Urinary bladder (tissue), 4 donors: ENCODE measurements around the gene AWAT2. TPM values are rescaled to one million over a fixed set of nuclear protein-coding genes. Genes with fewer than 3 reads are reported as not detected.

Source experiments
- DNase-seq: peaks from one replicate; pipeline ENCODE4 v3.0.0-alpha.2; 2015; ENCODE audit errors: extremely low spot score
- H3K27ac ChIP-seq: one replicate; pipeline ENCODE4 v1.5.1; 2013; ENCODE audit warnings: low read depth, mild to moderate bottlenecking, moderate library complexity
- H3K36me3 ChIP-seq: one replicate; pipeline ENCODE4 v1.6.1; 2013; ENCODE audit warnings: mild to moderate bottlenecking, moderate library complexity; ENCODE audit not compliant: insufficient read depth
- H3K4me1 ChIP-seq: one replicate; pipeline ENCODE4 v1.6.1; 2013; ENCODE audit warnings: mild to moderate bottlenecking, moderate library complexity; ENCODE audit not compliant: insufficient read depth
- H3K4me3 ChIP-seq: one replicate; pipeline ENCODE4 v1.5.1; 2013; ENCODE audit warnings: low read depth, low read length
- WGBS: extraction: QIAGEN DNeasy Blood & Tissue Kit; methylation state at CpG from one replicate; pipeline ENCODE4 v1.1.7; 2013; 5-methylcytosine and 5-hydroxymethylcytosine counted together
- polyA plus RNA-seq: library from polyadenylated mRNA; stranded (reverse); fragments of 200-250 nt; gene quantifications from one replicate; pipeline ENCODE4 v1.2.3, GENCODE V29; 2013
- total RNA-seq: library from RNA; depleted of rRNA; stranded (reverse); fragments of >200 nt; gene quantifications from one replicate; pipeline ENCODE4 v1.2.3, GENCODE V29; 2014
- donor health status: healthy with polysubstance abuse.
- donor health status: healthy.

AWAT2 gene
- total and polyA plus RNA-seq, 2 donors, result not detected

DNA sequence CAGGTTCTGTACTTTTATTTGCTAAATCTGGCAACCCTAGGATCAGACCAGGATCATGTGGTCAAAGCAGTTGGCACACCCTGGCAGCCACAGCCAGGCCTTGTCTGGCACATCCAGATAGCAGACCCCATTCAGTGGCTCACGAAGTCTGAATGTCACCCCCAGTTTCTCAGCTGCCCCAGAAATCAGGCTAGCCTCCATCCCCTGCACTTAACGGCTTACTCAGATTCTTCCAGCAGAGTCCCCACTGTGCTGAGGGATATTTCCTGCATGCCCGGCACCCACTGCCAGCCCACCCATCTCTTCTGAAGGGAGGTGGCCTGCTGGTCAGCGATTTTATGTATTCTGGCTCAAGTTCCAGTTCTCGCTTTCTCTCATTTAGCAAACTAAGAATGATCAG is 4.7 kb upstream of the AWAT2 start:
- WGBS, result 87% methylated on average over 5 of the region's 5 CpGs
- no peak for DNase-seq
- Histone ChIP-seq H3K36me3 (no peaks in the 10 kb centered on the region), H3K4me1 (no peaks in the 10 kb centered on the region), H3K4me3 (no peak overlapping the region), H3K27ac (no peak overlapping the region)

GRCh38 chrX:70052895-70053615 is 3.3 kb upstream of the AWAT2 start:
- Histone ChIP-seq H3K36me3 (no peaks in the 10 kb centered on the region), H3K4me3 (no peak overlapping the region), H3K27ac (no peak overlapping the region), H3K4me1 (no peaks in the 10 kb centered on the region)
- DNase-seq, result no peak
- WGBS, result 71% methylated on average over 11 of the region's 11 CpGs

DNA sequence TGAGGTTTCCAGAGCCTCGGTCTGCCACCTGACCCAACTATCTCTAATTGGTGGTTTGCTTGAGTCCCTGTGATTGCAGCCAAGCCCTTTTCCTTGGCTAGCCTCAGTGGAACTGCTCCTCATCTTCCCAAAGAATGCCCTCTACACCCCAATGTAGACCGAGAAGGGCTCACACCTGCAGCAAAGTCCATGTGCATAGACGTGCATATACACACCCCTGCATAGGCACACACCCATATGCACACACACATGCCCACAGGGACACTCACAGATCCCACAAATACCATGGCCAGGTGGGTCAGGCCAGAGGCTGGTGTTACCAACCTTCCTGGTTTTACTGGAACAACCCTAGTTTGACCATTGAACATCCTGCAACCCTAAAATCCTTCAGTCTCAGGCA is 332 bp downstream of the AWAT2 start:
- Histone ChIP-seq H3K4me3 (no peak overlapping the region), H3K36me3 (no peaks in the 10 kb centered on the region), H3K4me1 (no peaks in the 10 kb centered on the region), H3K27ac (no peak overlapping the region)
- DNase-seq, result no peak
- WGBS, result 95% methylated on average over 3 of the region's 3 CpGs

DNA sequence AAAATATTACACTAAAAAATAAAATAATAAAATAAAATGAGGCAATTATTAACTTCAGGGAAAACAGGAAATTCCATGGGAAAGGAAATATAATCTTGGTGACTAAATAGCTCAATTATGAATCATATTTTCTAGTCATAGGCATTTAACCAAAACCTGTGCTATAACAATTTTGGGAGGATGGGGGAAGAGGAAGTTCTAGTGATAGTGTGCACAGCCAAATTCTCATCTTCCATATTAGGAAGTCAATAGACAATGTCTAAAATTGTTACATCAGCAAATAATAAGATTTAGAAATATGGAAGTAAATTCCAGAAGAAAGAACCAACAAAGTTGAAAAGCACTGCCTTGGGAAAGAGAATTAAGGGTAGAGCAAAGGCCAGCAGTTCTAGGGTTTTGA is 2.8 kb downstream of the AWAT2 start:
- Histone ChIP-seq H3K27ac (no peak overlapping the region), H3K4me3 (no peak overlapping the region), H3K36me3 (no peaks in the 10 kb centered on the region), H3K4me1 (no peaks in the 10 kb centered on the region)
- no peak for DNase-seq

DNA sequence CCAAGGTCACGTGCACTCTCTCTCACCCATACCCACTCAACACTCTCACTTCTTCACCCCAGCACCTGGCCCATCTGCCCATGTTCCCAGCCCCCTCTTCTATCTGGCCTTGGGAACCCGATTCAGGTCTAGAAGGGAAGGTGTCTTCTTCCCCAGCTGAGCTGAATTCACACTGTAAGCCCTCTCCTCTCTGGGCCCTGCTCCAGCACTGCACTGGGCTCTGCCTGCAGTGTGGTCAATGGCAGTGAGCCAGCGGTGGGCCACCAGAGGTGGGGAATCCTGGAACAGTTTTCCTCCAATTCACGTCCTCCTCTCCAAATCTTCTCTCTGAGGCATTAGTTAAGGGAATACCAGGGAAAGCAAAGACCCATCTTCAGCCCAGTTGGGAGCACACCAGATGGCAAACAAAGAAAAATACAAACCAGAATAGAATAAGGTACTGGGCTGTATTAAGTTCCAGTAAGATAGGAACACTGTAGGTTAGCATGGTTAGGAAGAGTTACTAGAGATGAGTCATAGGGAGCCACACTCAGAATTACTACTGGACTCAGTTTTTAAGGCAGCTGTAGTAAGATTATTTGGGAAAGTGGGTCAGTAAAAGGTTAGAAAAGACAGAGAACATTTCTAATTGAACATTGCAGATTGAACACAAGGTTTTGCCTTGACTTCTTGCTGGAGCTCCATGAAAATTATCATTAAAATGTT is 5.0 kb downstream of the AWAT2 start:
- peaks cover 2% of the 10 kb centered on the region for H3K4me1 ChIP-seq
- no peak for DNase-seq
- no peak overlapping the region for H3K4me3 ChIP-seq
- no peaks in the 10 kb centered on the region for H3K36me3 ChIP-seq
- WGBS, result 88% methylated on average over 4 of the region's 4 CpGs
- no peak overlapping the region for H3K27ac ChIP-seq

DNA sequence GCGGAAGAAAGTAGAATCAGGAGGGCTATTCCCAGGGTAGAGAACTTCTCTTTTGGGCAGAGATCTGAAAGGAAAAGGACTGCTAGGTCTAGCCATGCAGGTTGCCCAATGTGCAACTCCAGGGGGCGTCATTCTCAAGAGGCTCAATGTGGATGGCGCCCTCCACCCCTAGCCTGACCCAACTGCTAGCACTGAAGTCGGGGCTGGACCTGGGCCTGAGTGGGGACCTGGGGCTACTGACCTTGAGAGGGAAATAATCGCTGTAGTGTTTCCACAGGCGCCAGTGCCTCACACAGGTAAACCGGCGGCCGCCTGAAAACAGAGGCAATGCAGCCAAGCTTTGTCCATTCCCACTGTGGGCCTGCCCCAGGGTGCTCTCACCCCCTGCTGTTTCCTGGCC is 6.1 kb downstream of the AWAT2 start:
- WGBS, result 96% methylated on average over 9 of the region's 9 CpGs
- H3K36me3 ChIP-seq, result no peaks in the 10 kb centered on the region
- no peak overlapping the region for H3K4me3 ChIP-seq
- peaks cover 2% of the 10 kb centered on the region for H3K4me1 ChIP-seq
- H3K27ac ChIP-seq, result no peak overlapping the region
- DNase-seq, result no peak

DNA sequence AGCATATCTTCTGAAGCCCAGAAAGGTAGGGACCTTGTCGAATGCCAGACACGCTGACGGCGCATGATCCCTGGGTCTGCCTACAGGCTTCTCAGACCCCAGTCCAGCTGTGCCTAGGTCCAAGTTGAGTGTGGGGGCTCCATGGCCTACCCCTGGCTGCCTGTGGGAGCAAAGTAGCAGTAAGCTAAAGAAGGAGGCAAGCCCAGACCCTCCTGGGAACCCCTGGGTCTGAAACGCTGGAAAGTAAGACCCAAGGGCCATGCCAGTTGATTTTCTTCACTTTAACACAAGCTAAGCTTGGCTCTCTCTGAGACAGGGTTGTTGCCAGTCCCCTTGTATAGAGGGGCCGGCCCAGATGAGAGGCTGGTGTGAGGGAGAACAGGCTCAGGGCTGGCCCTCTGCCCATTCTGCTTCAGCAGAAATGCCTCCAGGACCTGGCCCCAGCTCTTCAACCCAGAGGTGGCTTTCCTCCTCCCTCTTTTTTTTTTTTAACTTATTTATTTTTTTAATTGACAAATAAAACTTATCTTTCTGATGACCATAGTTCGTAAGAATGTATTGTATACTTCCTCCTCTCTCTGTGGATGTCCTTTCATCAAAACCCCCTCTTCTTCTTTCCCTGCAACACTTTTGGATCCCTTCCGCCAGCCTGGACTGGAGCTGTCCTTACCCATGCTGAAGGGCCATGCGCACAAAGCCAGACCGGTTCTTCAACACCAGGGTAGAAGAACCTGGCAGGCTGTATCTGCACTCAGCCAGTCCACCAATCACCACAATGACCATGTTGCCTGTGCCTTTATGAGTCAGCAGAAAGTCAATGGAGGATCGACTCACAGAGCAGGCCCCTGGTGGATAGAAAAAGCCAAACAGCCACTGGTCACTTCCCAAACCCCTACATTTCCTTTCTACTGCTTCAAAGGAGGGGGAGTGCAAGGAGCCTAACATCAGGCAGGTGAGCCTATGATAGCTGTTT is 7.1 kb downstream of the AWAT2 start:
- 79% methylated on average over 11 of the region's 11 CpGs for WGBS
- H3K4me1 ChIP-seq, result peaks cover 2% of the 10 kb centered on the region
- H3K27ac ChIP-seq, result no peak overlapping the region
- H3K4me3 ChIP-seq, result no peak overlapping the region
- no peaks in the 10 kb centered on the region for H3K36me3 ChIP-seq
- no peak for DNase-seq

DNA sequence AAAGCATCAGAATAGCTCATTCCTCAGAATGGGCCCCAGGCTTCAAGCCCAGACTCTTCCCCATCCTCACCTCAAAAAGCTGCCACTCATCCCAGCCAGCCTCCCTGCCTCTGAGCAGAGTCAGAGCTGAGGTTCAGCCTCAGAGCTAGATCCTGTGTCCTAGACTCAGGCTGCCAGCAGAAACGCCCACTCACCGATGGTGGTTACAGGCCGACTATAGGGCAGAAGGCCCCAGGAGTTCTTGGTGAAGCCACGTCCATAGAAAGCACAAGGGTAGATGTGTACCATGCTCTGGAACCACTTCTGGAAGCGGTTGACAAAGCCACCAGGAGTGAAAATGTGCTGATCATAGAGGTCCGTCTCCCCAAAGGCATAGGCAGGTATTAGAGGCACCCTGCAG is 7.7 kb downstream of the AWAT2 start:
- 95% methylated on average over 6 of the region's 6 CpGs for WGBS
- H3K27ac ChIP-seq, result no peak overlapping the region
- DNase-seq, result no peak
- peaks cover 2% of the 10 kb centered on the region for H3K4me1 ChIP-seq
- H3K36me3 ChIP-seq, result no peaks in the 10 kb centered on the region
- no peak overlapping the region for H3K4me3 ChIP-seq

GRCh38 chrX:70039758-70040157 is 10.0 kb downstream of the AWAT2 start:
- no peaks in the 10 kb centered on the region for H3K36me3 ChIP-seq
- H3K4me3 ChIP-seq, result no peak overlapping the region
- H3K27ac ChIP-seq, result no peak overlapping the region
- H3K4me1 ChIP-seq, result peaks cover 2% of the 10 kb centered on the region
- WGBS, result 91% methylated on average over 2 of the region's 2 CpGs
- no peak for DNase-seq

DNA sequence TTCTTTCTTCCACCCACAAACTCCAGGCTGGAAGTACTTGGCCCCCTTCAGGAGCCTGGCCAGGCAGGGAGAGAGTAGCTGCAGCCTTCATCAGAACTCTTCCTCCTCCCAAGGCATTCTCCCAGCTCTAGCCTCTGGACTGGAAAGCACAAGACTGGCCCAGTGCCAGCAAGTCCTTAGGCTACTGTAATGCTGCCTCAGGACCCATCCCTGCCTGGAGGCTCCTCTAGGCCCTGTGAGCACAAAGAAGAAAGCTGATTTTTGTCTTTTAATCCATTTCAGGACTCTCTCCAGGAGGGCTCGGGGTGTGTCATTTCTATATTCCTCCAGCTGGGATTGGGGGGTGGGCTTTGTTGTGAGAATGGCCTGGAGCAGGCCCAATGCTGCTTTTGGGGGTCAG is 10.8 kb downstream of the AWAT2 start:
- no peak overlapping the region for H3K4me3 ChIP-seq
- H3K36me3 ChIP-seq, result no peaks in the 10 kb centered on the region
- H3K4me1 ChIP-seq, result peaks cover 2% of the 10 kb centered on the region
- WGBS, result 97% methylated on average over 1 of the region's 1 CpG
- no peak for DNase-seq
- no peak overlapping the region for H3K27ac ChIP-seq

- no peak overlapping the region for H3K27ac ChIP-seq
- no peak for DNase-seq
- H3K4me3 ChIP-seq, result no peak overlapping the region
- no peaks in the 10 kb centered on the region for H3K36me3 ChIP-seq
- peaks cover 2% of the 10 kb centered on the region for H3K4me1 ChIP-seq
- WGBS, result 95% methylated on average over 2 of the region's 2 CpGs
Measured at GRCh38 chrX:70038515-70038914, 11.2 kb downstream of the AWAT2 start.

DNA sequence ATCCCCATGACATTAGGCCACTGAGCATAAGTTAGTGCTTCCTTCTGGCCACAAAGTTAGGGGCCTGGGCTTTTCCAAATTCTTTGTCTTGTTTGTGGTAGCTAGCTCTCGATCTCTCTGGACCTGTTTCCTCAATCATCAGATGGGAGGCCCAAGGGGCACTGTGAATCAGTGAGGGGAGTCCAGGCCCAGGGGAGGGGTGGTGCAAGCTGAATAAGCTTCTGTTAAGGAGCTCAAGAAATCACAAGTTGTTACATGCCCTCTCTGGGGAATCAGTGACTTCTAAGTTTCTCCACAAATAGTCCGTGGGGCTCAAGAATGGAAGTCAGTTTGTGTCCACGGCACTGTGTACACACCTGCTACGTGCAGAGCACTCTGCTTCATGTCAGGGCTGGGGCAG is 15.1 kb downstream of the AWAT2 start:
- Histone ChIP-seq H3K4me1 (no peaks in the 10 kb centered on the region), H3K4me3 (no peak overlapping the region), H3K36me3 (no peaks in the 10 kb centered on the region), H3K27ac (no peak overlapping the region)
- WGBS, result 76% methylated on average over 4 of the region's 4 CpGs
- no peak for DNase-seq

GRCh38 chrX:70033348-70034051 is 16.2 kb downstream of the AWAT2 start:
- Histone ChIP-seq H3K27ac (no peak overlapping the region), H3K4me1 (no peaks in the 10 kb centered on the region), H3K36me3 (no peaks in the 10 kb centered on the region), H3K4me3 (no peak overlapping the region)
- WGBS, result 63% methylated on average over 10 of the region's 10 CpGs
- no peak for DNase-seq
